B cell (primary cell): ENCODE measurements around the gene LAMA2.

Experiments used
- EZH2 ChIP-seq: IDR thresholded peaks from 2 replicates; pipeline ENCODE4 v1.6.1; 2012; ENCODE audit warnings: borderline replicate concordance, low read depth, mild to moderate bottlenecking, moderate library complexity, low read length; ENCODE audit not compliant: insufficient read depth, poor library complexity, severe bottlenecking
- TF ChIP-seq, protein P1 (sequence below): fragments of 200-600 bp; IDR thresholded peaks from one replicate; pipeline ENCODE4 v1.8.0; 2022; ENCODE audit warnings: antibody characterized with exemption, mild to moderate bottlenecking

DNA sequence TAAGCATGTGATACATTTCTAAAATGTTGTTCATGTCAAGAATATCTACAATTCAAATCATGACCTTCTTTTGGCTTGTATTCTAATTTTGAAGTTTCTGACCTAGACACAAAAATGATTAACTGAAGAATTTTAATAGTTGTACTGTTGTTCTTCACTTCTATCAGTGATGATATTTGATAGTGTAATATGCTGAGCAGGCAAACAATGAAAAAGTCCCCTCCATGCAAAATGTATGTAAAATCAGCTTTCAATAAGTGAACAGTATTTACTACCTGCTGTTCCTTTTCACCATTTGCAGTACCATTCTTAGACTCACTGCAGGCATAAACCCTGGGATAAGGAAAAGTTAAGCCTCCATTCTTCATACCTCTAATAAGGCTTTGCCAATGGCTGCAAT lies 201.5 kb downstream of the LAMA2 start:
- TF ChIP-seq, protein P1, sequence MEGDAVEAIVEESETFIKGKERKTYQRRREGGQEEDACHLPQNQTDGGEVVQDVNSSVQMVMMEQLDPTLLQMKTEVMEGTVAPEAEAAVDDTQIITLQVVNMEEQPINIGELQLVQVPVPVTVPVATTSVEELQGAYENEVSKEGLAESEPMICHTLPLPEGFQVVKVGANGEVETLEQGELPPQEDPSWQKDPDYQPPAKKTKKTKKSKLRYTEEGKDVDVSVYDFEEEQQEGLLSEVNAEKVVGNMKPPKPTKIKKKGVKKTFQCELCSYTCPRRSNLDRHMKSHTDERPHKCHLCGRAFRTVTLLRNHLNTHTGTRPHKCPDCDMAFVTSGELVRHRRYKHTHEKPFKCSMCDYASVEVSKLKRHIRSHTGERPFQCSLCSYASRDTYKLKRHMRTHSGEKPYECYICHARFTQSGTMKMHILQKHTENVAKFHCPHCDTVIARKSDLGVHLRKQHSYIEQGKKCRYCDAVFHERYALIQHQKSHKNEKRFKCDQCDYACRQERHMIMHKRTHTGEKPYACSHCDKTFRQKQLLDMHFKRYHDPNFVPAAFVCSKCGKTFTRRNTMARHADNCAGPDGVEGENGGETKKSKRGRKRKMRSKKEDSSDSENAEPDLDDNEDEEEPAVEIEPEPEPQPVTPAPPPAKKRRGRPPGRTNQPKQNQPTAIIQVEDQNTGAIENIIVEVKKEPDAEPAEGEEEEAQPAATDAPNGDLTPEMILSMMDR: no peak
- no peak for TF ChIP-seq EZH2
